ENCODE data around the gene EVC2.

Gene EVC2

DNA sequence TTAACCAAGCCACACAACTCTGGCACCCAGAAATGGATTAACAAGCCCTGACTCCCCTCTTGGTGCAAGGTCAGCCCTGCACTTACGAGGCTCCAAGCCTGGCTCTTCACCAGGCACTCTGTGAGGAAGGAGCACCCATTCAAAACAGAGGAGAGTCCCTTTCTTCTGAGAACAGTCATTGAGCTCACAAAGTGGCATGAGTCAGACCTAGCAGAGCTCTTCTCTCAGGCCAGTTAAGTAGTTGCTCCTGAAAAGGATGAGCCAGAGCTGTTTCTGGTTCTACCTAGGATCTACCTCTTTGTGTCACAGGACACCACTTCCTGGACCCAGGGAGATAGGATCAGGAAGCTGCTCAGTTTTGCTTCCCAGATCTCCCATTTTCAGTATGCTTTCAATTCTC is 48.2 kb downstream of the EVC2 start:
- TF ChIP-seq, protein P1, sequence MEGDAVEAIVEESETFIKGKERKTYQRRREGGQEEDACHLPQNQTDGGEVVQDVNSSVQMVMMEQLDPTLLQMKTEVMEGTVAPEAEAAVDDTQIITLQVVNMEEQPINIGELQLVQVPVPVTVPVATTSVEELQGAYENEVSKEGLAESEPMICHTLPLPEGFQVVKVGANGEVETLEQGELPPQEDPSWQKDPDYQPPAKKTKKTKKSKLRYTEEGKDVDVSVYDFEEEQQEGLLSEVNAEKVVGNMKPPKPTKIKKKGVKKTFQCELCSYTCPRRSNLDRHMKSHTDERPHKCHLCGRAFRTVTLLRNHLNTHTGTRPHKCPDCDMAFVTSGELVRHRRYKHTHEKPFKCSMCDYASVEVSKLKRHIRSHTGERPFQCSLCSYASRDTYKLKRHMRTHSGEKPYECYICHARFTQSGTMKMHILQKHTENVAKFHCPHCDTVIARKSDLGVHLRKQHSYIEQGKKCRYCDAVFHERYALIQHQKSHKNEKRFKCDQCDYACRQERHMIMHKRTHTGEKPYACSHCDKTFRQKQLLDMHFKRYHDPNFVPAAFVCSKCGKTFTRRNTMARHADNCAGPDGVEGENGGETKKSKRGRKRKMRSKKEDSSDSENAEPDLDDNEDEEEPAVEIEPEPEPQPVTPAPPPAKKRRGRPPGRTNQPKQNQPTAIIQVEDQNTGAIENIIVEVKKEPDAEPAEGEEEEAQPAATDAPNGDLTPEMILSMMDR (IDR thresholded peaks at IDR 0.05): no peak

DNA sequence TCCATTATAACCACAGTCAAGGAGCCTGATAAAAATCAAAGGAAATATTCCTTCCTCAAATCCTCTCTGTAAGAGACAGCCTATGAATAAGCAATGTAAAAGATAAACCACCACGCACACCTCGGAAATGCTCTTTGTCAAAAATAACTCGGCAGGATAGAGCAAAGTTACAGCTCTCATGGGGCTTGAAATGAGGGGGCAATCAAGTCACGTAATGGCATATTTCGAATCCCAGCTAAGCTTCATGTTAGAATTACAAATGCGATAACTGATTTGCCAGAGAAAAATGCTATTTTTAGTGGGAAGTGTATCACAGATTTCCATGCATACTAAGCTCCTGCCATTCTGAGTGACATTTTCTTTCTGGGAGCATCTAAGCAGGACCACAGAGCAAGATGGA is 49.4 kb downstream of the EVC2 start:
- DNase-seq: no peak
- peaks cover 50% of the 10 kb centered on the region for H3K36me3 Mint-ChIP-seq (ENCODE audit: low read depth)
- TF ChIP-seq, protein P1 (IDR thresholded peaks at IDR 0.05): no peak
- H3K4me1 Mint-ChIP-seq: no peaks in the 10 kb centered on the region
- no peak overlapping the region for H3K4me3 Mint-ChIP-seq
- no peaks in the 10 kb centered on the region for H3K27me3 Mint-ChIP-seq (ENCODE audit: low read depth, poor library complexity)
- peaks cover 17% of the 10 kb centered on the region for H3K9me3 Mint-ChIP-seq
- H3K27ac Mint-ChIP-seq: no peak overlapping the region

More for the DNA sequence above, 48.2 kb downstream of the EVC2 start:
- no peak overlapping the region for H3K4me3 Mint-ChIP-seq
- no peak for DNase-seq
- peaks cover 51% of the 10 kb centered on the region for H3K36me3 Mint-ChIP-seq (ENCODE audit: low read depth)
- peaks cover 17% of the 10 kb centered on the region for H3K9me3 Mint-ChIP-seq
- no peaks in the 10 kb centered on the region for H3K4me1 Mint-ChIP-seq
- no peaks in the 10 kb centered on the region for H3K27me3 Mint-ChIP-seq (ENCODE audit: low read depth, poor library complexity)
- H3K27ac Mint-ChIP-seq: no peak overlapping the region

DNA sequence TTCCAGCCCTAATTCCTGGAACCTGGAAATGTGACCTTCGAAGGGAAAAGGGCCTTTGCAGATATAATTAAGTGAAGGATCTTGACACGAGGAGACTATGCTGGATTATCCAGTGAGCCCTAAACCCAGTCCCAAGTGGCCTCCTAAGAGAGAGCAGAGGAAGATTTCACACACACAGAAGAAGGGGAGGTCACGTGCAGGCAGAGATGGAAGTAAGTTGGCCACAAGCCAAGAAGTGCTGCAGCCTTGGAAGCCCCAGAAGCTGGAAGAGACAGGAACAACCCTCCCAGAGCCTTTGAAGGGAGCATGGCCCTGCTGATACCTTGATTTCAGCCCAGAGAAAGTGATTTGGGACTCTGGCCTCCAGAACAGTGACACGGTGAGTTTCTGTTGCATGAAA is 51.9 kb downstream of the EVC2 start:
- Mint-ChIP-seq H3K27me3 (ENCODE audit: low read depth, poor library complexity) (no peaks in the 10 kb centered on the region), H3K9me3 (peaks cover 7% of the 10 kb centered on the region), H3K4me1 (no peaks in the 10 kb centered on the region), H3K36me3 (ENCODE audit: low read depth) (peaks cover 39% of the 10 kb centered on the region), H3K4me3 (no peak overlapping the region), H3K27ac (no peak overlapping the region)
- TF ChIP-seq, protein P1 (IDR thresholded peaks at IDR 0.05): no peak
- DNase-seq: no peak

DNA sequence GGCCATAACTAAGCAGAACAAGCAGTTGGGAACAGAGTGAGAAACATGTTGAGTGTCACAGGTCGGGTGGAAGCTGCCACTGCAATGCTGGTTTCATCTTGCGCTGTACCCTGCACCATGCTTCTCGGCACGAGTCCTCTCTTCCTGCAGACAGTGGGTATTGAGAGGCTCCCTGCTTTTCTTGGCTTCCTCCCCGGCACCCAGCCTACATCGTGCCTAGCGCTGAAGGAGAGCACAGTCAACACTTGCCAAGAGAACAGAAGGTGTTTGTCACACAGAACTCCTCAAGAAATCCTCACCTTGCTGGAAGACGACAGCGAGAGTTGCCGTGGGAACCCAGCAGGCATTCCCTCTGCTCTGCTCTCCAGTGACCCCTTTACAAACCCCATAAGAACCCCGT is 53.6 kb downstream of the EVC2 start:
- Mint-ChIP-seq H3K4me1 (no peaks in the 10 kb centered on the region), H3K9me3 (no peaks in the 10 kb centered on the region), H3K27me3 (ENCODE audit: low read depth, poor library complexity) (no peaks in the 10 kb centered on the region), H3K27ac (no peak overlapping the region), H3K4me3 (no peak overlapping the region), H3K36me3 (ENCODE audit: low read depth) (peaks cover 34% of the 10 kb centered on the region)
- DNase-seq: no peak
- TF ChIP-seq, protein P1 (IDR thresholded peaks at IDR 0.05): no peak

DNA sequence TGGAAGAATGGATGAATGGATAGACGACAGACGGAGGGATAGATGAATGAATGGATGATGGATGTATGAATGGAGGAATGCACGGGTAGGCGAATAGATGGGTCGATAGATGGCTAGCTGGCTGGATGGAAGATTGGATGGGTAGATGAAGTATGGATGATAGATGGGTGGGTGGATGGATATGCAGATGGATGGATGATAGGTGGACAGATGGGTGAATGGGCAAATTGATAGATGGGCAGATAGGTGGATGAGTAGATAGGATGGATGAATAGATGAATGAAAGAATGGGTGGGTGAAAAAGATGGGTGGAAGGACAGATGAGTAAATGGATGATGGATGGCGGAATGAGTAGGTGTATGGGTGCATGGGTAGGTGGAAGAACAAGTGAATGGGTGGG is 57.3 kb downstream of the EVC2 start:
- H3K27me3 Mint-ChIP-seq (ENCODE audit: low read depth, poor library complexity): no peaks in the 10 kb centered on the region
- H3K4me3 Mint-ChIP-seq: no peak overlapping the region
- TF ChIP-seq, protein P1 (IDR thresholded peaks at IDR 0.05): no peak
- no peaks in the 10 kb centered on the region for H3K9me3 Mint-ChIP-seq
- DNase-seq: no peak
- H3K36me3 Mint-ChIP-seq (ENCODE audit: low read depth): peaks cover 18% of the 10 kb centered on the region
- no peak overlapping the region for H3K27ac Mint-ChIP-seq
- H3K4me1 Mint-ChIP-seq: no peaks in the 10 kb centered on the region

DNA sequence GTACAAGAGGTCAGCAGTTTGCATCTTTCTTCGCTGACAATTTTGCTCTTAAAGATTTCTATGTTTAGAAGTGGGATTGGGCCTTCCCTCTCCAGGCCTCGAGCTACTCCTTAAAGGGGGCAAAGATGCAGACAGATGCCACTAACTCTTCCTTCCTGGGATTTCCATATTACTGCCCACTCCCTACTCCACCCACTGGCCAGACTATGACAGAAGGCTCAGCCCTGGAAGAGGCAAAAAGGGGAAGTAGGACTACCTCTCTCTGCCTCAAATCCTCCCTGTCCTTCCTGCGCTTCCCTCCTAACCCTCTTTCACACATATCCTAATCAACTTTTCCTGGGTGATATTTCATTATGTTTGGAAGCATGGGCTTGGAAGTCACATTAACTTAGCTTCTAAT is 58.3 kb downstream of the EVC2 start:
- no peaks in the 10 kb centered on the region for H3K4me1 Mint-ChIP-seq
- H3K27ac Mint-ChIP-seq: no peak overlapping the region
- H3K36me3 Mint-ChIP-seq (ENCODE audit: low read depth): peaks cover 27% of the 10 kb centered on the region
- TF ChIP-seq, protein P1 (IDR thresholded peaks at IDR 0.05): no peak
- H3K4me3 Mint-ChIP-seq: no peak overlapping the region
- no peaks in the 10 kb centered on the region for H3K9me3 Mint-ChIP-seq
- no peak for DNase-seq
- no peaks in the 10 kb centered on the region for H3K27me3 Mint-ChIP-seq (ENCODE audit: low read depth, poor library complexity)
